ENCODE measurements around the gene MSMO1. TPM values are rescaled to one million over a fixed set of nuclear protein-coding genes. Genes with fewer than 3 reads are reported as not detected.
A peak's percentile ranks its signal among the peaks of the same experiment; 100 is the strongest.

MSMO1 gene
- total RNA-seq, 1 donor from 2014 or later, result 3.6 TPM

- TF ChIP-seq CTCF (IDR thresholded peaks at IDR 0.05), result no peak
- DNase-seq (ENCODE audit: low spot score in 2 of 2), result no peak
- no peaks in the 10 kb centered on the region for H3K27me3 ChIP-seq
- H3K36me3 ChIP-seq, result no peaks in the 10 kb centered on the region
- peaks cover 0 to 9% of the 10 kb centered on the region in 2 donors for H3K9me3 ChIP-seq
- no peaks in the 10 kb centered on the region for H3K4me1 ChIP-seq
- no peak overlapping the region for H3K4me3 ChIP-seq
- intact Hi-C loops (cut with DNase I), result no loop called here
- no peak overlapping the region for H3K27ac ChIP-seq
Measured at GRCh38 chr4:165370530-165370929, 43.1 kb downstream of the MSMO1 start.

- no peak overlapping the region for H3K4me3 ChIP-seq
- intact Hi-C loops (cut with DNase I), result no loop called here
- no peak for DNase-seq (ENCODE audit: low spot score in 2 of 2)
Measured at GRCh38 chr4:165375465-165375864, 48.0 kb downstream of the MSMO1 start.

GRCh38 chr4:165378398-165378744, 50.9 kb downstream of the MSMO1 start:
- intact Hi-C loops (cut with DNase I), result loop anchor here (2.0 kb wide), 4 partner anchors 22 to 266 kb away; partner anchors contain the start of genes MSMO1 and TMEM192
- DNase-seq (ENCODE audit: low spot score in 2 of 2), result no peak
- Histone ChIP-seq H3K4me3 (peak overlapping the region; percentile 75 to 93), H3K36me3 (no peaks in the 10 kb centered on the region), H3K4me1 (peaks cover 0 to 11% of the 10 kb centered on the region in 2 donors), H3K9me3 (peaks cover 0 to 9% of the 10 kb centered on the region in 2 donors), H3K27ac (peak overlapping the region; percentile 87 to 88), H3K27me3 (no peaks in the 10 kb centered on the region)
- no peak for TF ChIP-seq CTCF (IDR thresholded peaks at IDR 0.05)

More at GRCh38 chr4:165375465-165375864, 48.0 kb downstream of the MSMO1 start:
- Histone ChIP-seq H3K4me1 (no peaks in the 10 kb centered on the region), H3K27ac (no peak overlapping the region), H3K36me3 (no peaks in the 10 kb centered on the region), H3K9me3 (peaks cover 0 to 9% of the 10 kb centered on the region in 2 donors), H3K27me3 (no peaks in the 10 kb centered on the region)
- no peak for TF ChIP-seq CTCF (IDR thresholded peaks at IDR 0.05)

- peak within 1 kb of the TSS; percentile 87 to 88 for H3K27ac ChIP-seq
- no peaks in the 10 kb centered on the region for H3K27me3 ChIP-seq
- H3K9me3 ChIP-seq, result peaks cover 0 to 6% of the 10 kb centered on the region in 2 donors
- intact Hi-C loops (cut with DNase I), result loop anchor here (2.0 kb wide), 4 partner anchors 22 to 266 kb away; partner anchors contain the start of genes MSMO1 and TMEM192
- no peaks in the 10 kb centered on the region for H3K36me3 ChIP-seq
- H3K4me3 ChIP-seq, result peak within 1 kb of the TSS; percentile 75 to 93
- H3K4me1 ChIP-seq, result peaks cover 0 to 11% of the 10 kb centered on the region in 2 donors
- DNase-seq (ENCODE audit: low spot score in 2 of 2), result peak; percentile 23 to 94
- TF ChIP-seq CTCF (IDR thresholded peaks at IDR 0.05), result peak; percentile 56 to 67 (median 65)
Measured at GRCh38 chr4:165378745-165379677, 51.5 kb downstream of the MSMO1 start, which contains the start of gene CPE. TSS of gene CPE (plus strand) at chr4:165379008. CDS start at chr4:165379222, 214 bp downstream.

GRCh38 chr4:165379678-165380064, 52.2 kb downstream of the MSMO1 start:
- Histone ChIP-seq H3K27me3 (no peaks in the 10 kb centered on the region), H3K27ac (peak overlapping the region; percentile 87 to 88), H3K36me3 (no peaks in the 10 kb centered on the region), H3K9me3 (no peaks in the 10 kb centered on the region), H3K4me3 (peak overlapping the region; percentile 75 to 93), H3K4me1 (peaks cover 0 to 17% of the 10 kb centered on the region in 2 donors)
- intact Hi-C loops (cut with DNase I), result loop anchor here (2.0 to 5.0 kb wide), 5 partner anchors 23 to 267 kb away; partner anchors contain the start of genes KLHL2, MSMO1 and TMEM192
- TF ChIP-seq CTCF (IDR thresholded peaks at IDR 0.05), result no peak
- DNase-seq (ENCODE audit: low spot score in 2 of 2), result peak in 1 of 2 donors; percentile 76
